Testis (tissue), 3 donors: ENCODE measurements around the gene HOXA1. TPM values are rescaled to one million over a fixed set of nuclear protein-coding genes. Genes with fewer than 3 reads are reported as not detected.

Experiments
- DNase-seq: peaks from one replicate; pipeline ENCODE4 v3.0.0-alpha.2; 2019
- H3K27ac ChIP-seq, 2 donors: fragments of 200-600 bp; sonication (generic); one replicate each; pipeline ENCODE4 v1.5.1; 2019
- H3K27me3 ChIP-seq: fragments of 200-600 bp; sonication (generic); one replicate; pipeline ENCODE4 v1.5.1; 2019
- H3K36me3 ChIP-seq: fragments of 200-600 bp; sonication (generic); one replicate; pipeline ENCODE4 v1.5.1; 2017; ENCODE audit warnings: low read depth; ENCODE audit errors: missing control alignments
- H3K4me1 ChIP-seq: fragments of 200-600 bp; sonication (generic); one replicate; pipeline ENCODE4 v1.5.1; 2019
- H3K4me3 ChIP-seq, 2 donors: fragments of 200-600 bp; sonication (generic); one replicate each; pipeline ENCODE4 v1.5.1; 2017 to 2019
- H3K9me3 ChIP-seq: fragments of 200-600 bp; sonication (generic); one replicate; pipeline ENCODE4 v1.5.1; 2017
- POLR2A ChIP-seq: fragments of 450-650 bp; IDR thresholded peaks from one replicate; pipeline ENCODE4 v1.6.1; 2017; ENCODE audit warnings: antibody characterized with exemption, mild to moderate bottlenecking, moderate library complexity
- WGBS, 2 donors: methylation state at CpG; one replicate each; pipeline ENCODE4 v1.1.5; 2018; 5-methylcytosine and 5-hydroxymethylcytosine counted together
- intact Hi-C: fragments of 100-400 bp; cut with DNase I; formaldehyde crosslinking; loops from one replicate; pipeline ENCODE4 v1.15.1; 2023; ENCODE audit warnings: low total_unique reads
- polyA plus RNA-seq: library from polyadenylated mRNA; stranded (reverse); fragments of 350-450 nt; fragmentation: Illumina TruSeq; extraction: RNeasy Lipid Tissue Mini Kit (QIAGEN cat#74804); gene quantifications from one replicate; pipeline ENCODE4 v1.2.3, GENCODE V29; 2014; ENCODE audit warnings: low read depth, low replicate concordance; ENCODE audit not compliant: insufficient read depth
- total RNA-seq, 2 donors: library from RNA; depleted of rRNA; stranded (reverse); fragments of >200 nt; gene quantifications; one replicate each; pipeline ENCODE4 v1.2.3, GENCODE V29; 2016
- TF ChIP-seq, protein P1 (sequence below), 3 experiments: fragments of 450-650 bp in 2 of 3; fragments of 200-600 bp in 1 of 3; sonication (generic) in 1 of 3; IDR thresholded peaks; one replicate each; pipeline ENCODE4 v1.5.1; 2016 to 2019; ENCODE audit warnings: antibody characterized with exemption in 3 of 3, mild to moderate bottlenecking in 2 of 3, moderate library complexity in 1 of 3

HOXA1 gene
- total and polyA plus RNA-seq, 3 donors from 2014 or later = 0.16 to 0.79 (median 0.37) TPM

DNA sequence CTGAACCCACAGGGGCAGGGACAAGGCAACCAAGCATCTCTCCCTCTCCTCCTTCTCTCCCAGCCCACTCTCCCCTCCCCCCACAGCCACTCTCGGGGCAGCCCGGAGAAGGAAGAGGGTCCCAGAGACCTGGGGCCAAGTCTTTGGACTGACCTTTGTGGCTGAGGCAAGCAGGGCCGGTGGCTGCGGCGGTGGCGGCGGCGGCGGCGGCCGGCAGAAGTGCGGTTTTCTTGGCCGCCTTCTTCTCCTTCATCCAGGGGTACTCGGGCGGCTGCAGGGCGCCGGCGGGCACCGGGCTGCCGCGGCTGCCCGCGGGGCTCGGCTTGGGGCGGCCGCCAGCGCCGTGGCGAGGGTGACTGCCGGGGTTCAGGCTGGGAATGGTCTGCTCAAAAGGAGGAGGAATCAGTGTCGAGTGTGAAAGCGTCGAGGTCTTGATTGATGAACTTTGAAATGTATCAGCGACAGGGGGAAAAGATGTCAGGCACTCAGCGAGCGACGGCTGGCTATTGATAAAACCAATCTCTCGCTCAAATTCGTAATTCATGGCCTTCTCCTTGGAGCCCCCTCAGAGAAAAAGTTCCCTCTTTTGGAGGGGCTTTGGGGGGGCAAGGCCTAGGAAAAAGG is 6.3 kb upstream of the HOXA1 start:
- 5% methylated on average over 19 to 36 of the region's 39 CpGs for WGBS, 2 donors
- Histone ChIP-seq H3K4me1 (no peaks in the 10 kb centered on the region), H3K27ac (no peak overlapping the region), H3K36me3 (no peaks in the 10 kb centered on the region), H3K27me3 (no peaks in the 10 kb centered on the region), H3K9me3 (no peaks in the 10 kb centered on the region), H3K4me3 (no peak overlapping the region)
- no peak for TF ChIP-seq POLR2A
- TF ChIP-seq, protein P1, sequence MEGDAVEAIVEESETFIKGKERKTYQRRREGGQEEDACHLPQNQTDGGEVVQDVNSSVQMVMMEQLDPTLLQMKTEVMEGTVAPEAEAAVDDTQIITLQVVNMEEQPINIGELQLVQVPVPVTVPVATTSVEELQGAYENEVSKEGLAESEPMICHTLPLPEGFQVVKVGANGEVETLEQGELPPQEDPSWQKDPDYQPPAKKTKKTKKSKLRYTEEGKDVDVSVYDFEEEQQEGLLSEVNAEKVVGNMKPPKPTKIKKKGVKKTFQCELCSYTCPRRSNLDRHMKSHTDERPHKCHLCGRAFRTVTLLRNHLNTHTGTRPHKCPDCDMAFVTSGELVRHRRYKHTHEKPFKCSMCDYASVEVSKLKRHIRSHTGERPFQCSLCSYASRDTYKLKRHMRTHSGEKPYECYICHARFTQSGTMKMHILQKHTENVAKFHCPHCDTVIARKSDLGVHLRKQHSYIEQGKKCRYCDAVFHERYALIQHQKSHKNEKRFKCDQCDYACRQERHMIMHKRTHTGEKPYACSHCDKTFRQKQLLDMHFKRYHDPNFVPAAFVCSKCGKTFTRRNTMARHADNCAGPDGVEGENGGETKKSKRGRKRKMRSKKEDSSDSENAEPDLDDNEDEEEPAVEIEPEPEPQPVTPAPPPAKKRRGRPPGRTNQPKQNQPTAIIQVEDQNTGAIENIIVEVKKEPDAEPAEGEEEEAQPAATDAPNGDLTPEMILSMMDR (IDR thresholded peaks at IDR 0.05) = no peak
- intact Hi-C loops = no loop called here
- no peak for DNase-seq

GRCh38 chr7:27101171-27101956 is 5.6 kb upstream of the HOXA1 start:
- H3K4me1 ChIP-seq = no peaks in the 10 kb centered on the region
- WGBS, 2 donors = 17 to 19% methylated on average over 25 of the region's 25 CpGs
- no peak overlapping the region for H3K4me3 ChIP-seq
- H3K9me3 ChIP-seq = no peaks in the 10 kb centered on the region
- intact Hi-C loops = no loop called here
- no peak for DNase-seq
- no peak overlapping the region for H3K27ac ChIP-seq
- H3K27me3 ChIP-seq = no peaks in the 10 kb centered on the region
- TF ChIP-seq, protein P1 (IDR thresholded peaks at IDR 0.05) = no peak
- TF ChIP-seq POLR2A = no peak
- H3K36me3 ChIP-seq = no peaks in the 10 kb centered on the region

DNA sequence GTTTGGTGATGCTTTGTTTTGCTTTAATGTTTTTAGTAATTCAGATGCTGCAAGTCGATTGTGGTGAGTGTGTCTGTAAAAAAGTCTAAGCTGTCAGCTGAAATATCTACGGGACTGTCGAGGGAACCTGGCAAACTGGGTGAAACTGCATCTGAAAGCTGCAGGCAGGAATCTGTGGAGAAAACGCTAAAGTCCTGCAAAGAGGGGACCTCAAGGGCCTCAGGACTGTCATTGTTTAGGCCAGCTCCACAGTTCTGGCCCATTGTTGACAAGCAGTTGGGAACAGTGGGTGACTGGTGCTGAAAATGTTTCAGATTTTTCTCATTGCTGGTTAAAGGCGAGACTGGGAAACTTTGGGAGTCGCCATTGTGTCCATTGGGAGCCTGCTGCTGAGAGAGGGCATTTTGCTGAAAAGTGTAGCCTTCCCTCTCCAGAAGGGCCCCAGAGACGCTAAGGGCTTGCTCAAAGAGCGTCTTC is 4.9 kb upstream of the HOXA1 start:
- Histone ChIP-seq H3K27ac (no peak overlapping the region), H3K4me1 (no peaks in the 10 kb centered on the region), H3K9me3 (no peaks in the 10 kb centered on the region), H3K36me3 (no peaks in the 10 kb centered on the region), H3K27me3 (no peaks in the 10 kb centered on the region), H3K4me3 (no peak overlapping the region)
- no peak for TF ChIP-seq POLR2A
- TF ChIP-seq, protein P1 (IDR thresholded peaks at IDR 0.05) = no peak
- intact Hi-C loops = no loop called here
- 47 to 58% methylated on average over 8 of the region's 8 CpGs for WGBS, 2 donors
- no peak for DNase-seq

DNA sequence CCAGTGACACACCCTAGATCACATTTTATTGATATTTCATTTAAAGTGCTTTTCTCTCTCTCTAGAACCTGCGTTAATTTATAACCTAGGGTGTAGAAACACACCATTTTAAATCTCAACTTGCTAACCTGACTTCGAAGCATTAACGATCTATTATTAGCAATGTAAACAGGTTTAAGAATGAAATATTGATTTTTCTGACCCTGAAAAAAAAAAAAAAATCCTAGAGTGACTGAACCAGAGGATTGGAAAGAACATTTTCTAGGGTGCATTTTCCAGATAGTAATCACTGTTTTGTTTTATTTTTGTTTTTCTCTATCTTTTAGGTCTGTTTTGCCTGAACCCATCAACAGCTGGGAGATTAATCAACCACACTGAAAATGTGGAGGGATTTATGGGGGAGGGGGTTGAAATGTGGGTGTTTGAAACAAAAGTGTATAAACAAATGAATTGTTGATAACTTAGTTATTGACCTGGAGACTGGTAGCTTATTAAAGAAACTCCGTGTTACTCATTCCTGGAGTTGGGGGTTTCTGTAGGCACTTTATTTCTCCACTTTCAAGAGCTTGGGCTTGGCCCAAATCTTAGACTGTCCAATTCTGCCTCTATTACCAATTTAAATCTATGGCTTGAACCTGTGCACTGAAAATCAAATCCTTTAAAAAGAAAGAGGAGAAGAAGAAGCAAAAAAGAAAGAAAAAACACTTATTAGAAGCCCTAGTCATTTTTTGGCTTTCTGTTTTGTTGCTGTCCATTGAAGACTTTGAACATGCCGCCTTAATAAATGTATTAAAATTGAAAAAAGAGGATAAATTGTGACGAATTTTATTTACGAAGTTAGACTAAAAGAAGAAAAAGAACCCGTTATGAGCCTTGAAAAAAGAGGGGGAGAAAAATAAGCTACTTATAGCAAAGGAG is 3.9 kb upstream of the HOXA1 start:
- no peaks in the 10 kb centered on the region for H3K36me3 ChIP-seq
- H3K27ac ChIP-seq = no peak overlapping the region
- TF ChIP-seq, protein P1 (IDR thresholded peaks at IDR 0.05) = no peak
- no peak for TF ChIP-seq POLR2A
- 56 to 65% methylated on average over 8 of the region's 8 CpGs for WGBS, 2 donors
- no peaks in the 10 kb centered on the region for H3K4me1 ChIP-seq
- H3K9me3 ChIP-seq = no peaks in the 10 kb centered on the region
- intact Hi-C loops = no loop called here
- no peak for DNase-seq
- H3K4me3 ChIP-seq = no peak overlapping the region
- H3K27me3 ChIP-seq = no peaks in the 10 kb centered on the region
